Aorta (tissue), 5 donors: Measurements from ENCODE around the gene STT3A. TPM values are rescaled to one million over a fixed set of nuclear protein-coding genes. Genes with fewer than 3 reads are reported as not detected.

Source experiments
- ATAC-seq: fragments of 200-7000 bp; cut with Tn5 transposase; one replicate; pipeline ENCODE4 v1.9.1; 2022; ENCODE audit warnings: moderate library complexity; ENCODE audit not compliant: low FRiP score
- DNase-seq, 2 donors: peaks; one replicate each; pipeline ENCODE4 v3.0.0-alpha.2; 2020
- H3K27ac ChIP-seq, 2 donors: one replicate each; pipeline ENCODE4 v1.5.1; 2013; ENCODE audit warnings: low read length in 2 of 2, mild to moderate bottlenecking in 2 of 2, moderate library complexity in 2 of 2, control low read depth in 1 of 2, inconsistent platforms in 1 of 2, low read depth in 1 of 2
- H3K27me3 ChIP-seq, 2 donors: one replicate each; pipeline ENCODE4 v1.6.1; 2013; ENCODE audit warnings: control low read depth in 1 of 2, low read length in 1 of 2, mild to moderate bottlenecking in 1 of 2, moderate library complexity in 1 of 2; ENCODE audit not compliant: insufficient read depth in 2 of 2, control insufficient read depth in 1 of 2
- H3K36me3 ChIP-seq, 2 donors: one replicate each; pipeline ENCODE4 v1.6.1; 2013; ENCODE audit warnings: control low read depth in 1 of 2, low read length in 1 of 2, mild to moderate bottlenecking in 1 of 2; ENCODE audit not compliant: insufficient read depth in 2 of 2, control insufficient read depth in 1 of 2
- H3K4me1 ChIP-seq, 2 donors: one replicate each; pipeline ENCODE4 v1.6.1; 2013; ENCODE audit warnings: low read length in 2 of 2, control low read depth in 1 of 2, mild to moderate bottlenecking in 1 of 2, moderate library complexity in 1 of 2; ENCODE audit not compliant: insufficient read depth in 2 of 2, control insufficient read depth in 1 of 2
- H3K4me3 ChIP-seq, 2 donors: one replicate each; pipeline ENCODE4 v1.5.1; 2013; ENCODE audit warnings: low read length in 2 of 2, control low read depth in 1 of 2, mild to moderate bottlenecking in 1 of 2
- H3K9me3 ChIP-seq: one replicate; pipeline ENCODE4 v1.6.1; 2013; ENCODE audit warnings: mild to moderate bottlenecking, low read length; ENCODE audit not compliant: control insufficient read depth
- WGBS, 2 donors: extraction: QIAGEN DNeasy Blood & Tissue Kit; methylation state at CpG; one replicate each; pipeline ENCODE4 v1.1.7; 2013; 5-methylcytosine and 5-hydroxymethylcytosine counted together
- intact Hi-C, 2 donors: fragments of 100-400 bp; cut with DNase I; formaldehyde crosslinking; loops; one replicate each; pipeline versions ENCODE4 v1.14.2 to v1.15.0; 2022
- polyA plus RNA-seq, 2 donors: library from polyadenylated mRNA; stranded (reverse); fragments of 200-250 nt; gene quantifications; one replicate each; pipeline ENCODE4 v1.2.3, GENCODE V29; 2013
- total RNA-seq, 2 donors: library from RNA; stranded (reverse); fragmentation: NEBNext Ultra II Directional; extraction: Animal tissue kit (Norgen Biotek cat#: 25700); gene quantifications; one replicate each; pipeline ENCODE4 v1.2.1, GENCODE V29; 2021
- donor health status: healthy with polysubstance abuse.
- donor health status: Bipolar disorder and iron deficiency.
- donor health status: DM: no; HTN: no; CAD: no.
- donor health status: DM: no; HTN: no; CAD: no.
- donor health status: DM: yes; HTN: yes; CAD: no.

The STT3A gene
- total and polyA plus RNA-seq, 4 donors, result 19.8 to 112 (median 83.2) TPM

DNA sequence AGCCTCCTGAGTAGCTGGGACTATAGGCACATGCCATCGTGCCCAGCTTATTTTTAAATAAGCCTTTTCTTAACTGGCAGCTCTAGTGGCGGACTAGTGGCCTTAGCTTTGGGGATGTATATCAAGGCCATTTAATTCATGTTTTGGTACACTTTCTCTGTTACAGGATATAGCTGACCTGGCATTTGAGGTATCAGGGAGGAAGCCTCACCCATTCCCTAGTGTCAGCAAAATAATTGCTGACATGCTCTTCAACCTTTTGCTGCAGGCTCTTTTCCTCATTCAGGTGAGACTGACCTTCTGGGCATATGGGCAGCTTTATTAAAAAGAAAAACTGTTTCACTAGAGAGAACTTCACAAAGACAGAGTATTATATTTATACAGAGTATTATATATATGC, 13.9 kb upstream of the STT3A start:
- no peak overlapping the region for H3K27ac ChIP-seq
- no peak for DNase-seq
- H3K36me3 ChIP-seq, result peaks cover 14 to 15% of the 10 kb centered on the region in 2 donors
- H3K27me3 ChIP-seq, result no peaks in the 10 kb centered on the region
- H3K4me3 ChIP-seq, result no peak overlapping the region
- H3K9me3 ChIP-seq, result no peaks in the 10 kb centered on the region
- WGBS, 2 donors, result 95 to 97% methylated on average over 2 of the region's 2 CpGs
- H3K4me1 ChIP-seq, result no peaks in the 10 kb centered on the region
- intact Hi-C loops, result no loop called here
- ATAC-seq, result no peak

DNA sequence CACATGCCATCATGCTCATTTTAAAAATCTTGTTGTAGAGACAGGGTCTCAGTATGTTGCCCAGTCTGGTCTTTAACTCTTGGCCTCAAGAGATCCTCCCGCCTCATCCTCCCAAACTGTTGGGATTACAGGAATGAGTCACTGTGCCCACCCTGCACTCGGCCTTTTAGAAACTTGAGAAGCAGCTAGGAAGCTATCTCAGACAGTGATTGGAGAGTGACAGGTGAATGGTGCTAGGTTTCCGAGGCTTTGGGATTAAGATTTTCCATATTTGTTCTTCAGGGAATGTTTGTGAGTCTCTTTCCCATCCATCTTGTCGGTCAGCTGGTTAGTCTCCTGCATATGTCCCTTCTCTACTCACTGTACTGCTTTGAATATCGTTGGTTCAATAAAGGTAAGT, 12.8 kb upstream of the STT3A start:
- no peak for ATAC-seq
- Histone ChIP-seq H3K27ac (no peak overlapping the region), H3K27me3 (no peaks in the 10 kb centered on the region), H3K4me3 (no peak overlapping the region), H3K4me1 (no peaks in the 10 kb centered on the region), H3K9me3 (no peaks in the 10 kb centered on the region), H3K36me3 (peaks cover 14% of the 10 kb centered on the region in 2 donors)
- intact Hi-C loops, result no loop called here
- DNase-seq, result no peak
- WGBS, 2 donors, result 95 to 96% methylated on average over 5 of the region's 5 CpGs

DNA sequence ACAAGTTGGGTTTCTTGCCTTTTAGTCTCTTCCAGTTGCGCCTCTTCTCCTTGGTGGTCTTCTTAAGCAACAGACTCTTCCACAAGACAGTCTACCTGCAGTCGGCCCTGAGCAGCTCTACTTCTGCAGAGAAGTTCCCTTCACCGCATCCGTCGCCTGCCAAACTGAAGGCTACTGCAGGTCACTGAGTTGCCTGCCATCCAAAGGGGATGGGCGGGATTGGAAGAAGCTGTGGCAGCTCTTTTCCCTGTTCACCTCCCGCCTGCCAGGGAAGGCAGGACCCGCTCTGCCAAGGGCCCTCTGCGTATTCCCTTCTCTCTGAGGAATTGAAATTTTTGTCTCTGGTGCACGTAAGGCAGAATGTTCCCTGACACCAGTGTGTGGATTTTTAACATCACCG, 9.2 kb upstream of the STT3A start:
- WGBS, 2 donors, result 93 to 96% methylated on average over 11 of the region's 11 CpGs
- intact Hi-C loops, result no loop called here
- peaks cover 7 to 11% of the 10 kb centered on the region in 2 donors for H3K36me3 ChIP-seq

DNA sequence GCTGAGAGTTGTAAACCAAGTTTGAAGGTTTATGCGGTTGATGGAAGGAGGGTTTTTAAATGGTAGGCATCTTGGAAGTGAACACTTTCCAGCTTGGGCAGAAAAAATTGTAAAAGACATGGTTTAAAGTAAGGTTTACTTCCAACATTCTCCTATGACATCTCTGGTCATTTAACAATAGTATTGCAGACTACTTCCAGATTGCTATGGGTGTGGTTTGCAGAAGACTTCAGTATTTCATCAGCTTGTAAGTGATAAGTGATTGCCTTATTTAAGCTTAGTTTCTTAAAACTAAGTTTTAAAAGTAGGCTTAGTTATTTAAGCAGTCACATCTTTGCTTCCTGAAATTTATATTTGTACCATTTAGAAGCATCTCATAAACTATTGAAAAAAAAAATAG, 7.2 kb upstream of the STT3A start:
- intact Hi-C loops, result no loop called here
- ATAC-seq, result no peak
- peaks cover under 1 to 3% of the 10 kb centered on the region in 2 donors for H3K36me3 ChIP-seq
- no peaks in the 10 kb centered on the region for H3K27me3 ChIP-seq
- WGBS, 2 donors, result 93 to 94% methylated on average over 1 of the region's 1 CpG
- DNase-seq, result no peak
- no peaks in the 10 kb centered on the region for H3K9me3 ChIP-seq
- H3K4me1 ChIP-seq, result no peaks in the 10 kb centered on the region
- H3K27ac ChIP-seq, result no peak overlapping the region
- no peak overlapping the region for H3K4me3 ChIP-seq

More for the DNA sequence above, 9.2 kb upstream of the STT3A start:
- H3K27me3 ChIP-seq, result no peaks in the 10 kb centered on the region
- no peak overlapping the region for H3K4me3 ChIP-seq
- H3K4me1 ChIP-seq, result no peaks in the 10 kb centered on the region
- DNase-seq (no peak), ATAC-seq (no peak)
- no peaks in the 10 kb centered on the region for H3K9me3 ChIP-seq
- H3K27ac ChIP-seq, result no peak overlapping the region

DNA sequence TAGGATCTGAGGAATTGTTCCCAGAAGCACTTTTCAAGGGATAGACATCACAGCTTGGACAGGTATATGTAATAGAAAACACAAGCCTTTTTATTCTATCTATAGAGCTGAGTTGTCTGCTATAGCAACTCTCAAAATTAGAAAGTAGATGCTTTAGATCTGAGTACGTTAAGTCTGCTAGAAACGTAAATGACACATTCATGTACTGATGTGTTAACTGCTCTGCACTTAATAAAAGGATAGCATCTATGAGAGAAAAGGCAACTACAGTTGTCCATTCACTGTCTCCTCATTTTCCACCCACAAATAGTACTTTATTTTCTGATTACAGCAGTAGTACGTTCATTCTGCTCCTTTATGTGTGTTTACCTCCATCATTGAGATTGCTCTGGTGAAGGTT, 6.0 kb upstream of the STT3A start:
- WGBS, 2 donors, result 68 to 76% methylated on average over 3 of the region's 3 CpGs
- H3K27me3 ChIP-seq, result no peaks in the 10 kb centered on the region
- H3K4me3 ChIP-seq, result no peak overlapping the region
- peaks cover 0 to 3% of the 10 kb centered on the region in 2 donors for H3K36me3 ChIP-seq
- no peak for ATAC-seq
- intact Hi-C loops, result no loop called here
- no peaks in the 10 kb centered on the region for H3K4me1 ChIP-seq
- no peak overlapping the region for H3K27ac ChIP-seq
- DNase-seq, result no peak
- H3K9me3 ChIP-seq, result no peaks in the 10 kb centered on the region

DNA sequence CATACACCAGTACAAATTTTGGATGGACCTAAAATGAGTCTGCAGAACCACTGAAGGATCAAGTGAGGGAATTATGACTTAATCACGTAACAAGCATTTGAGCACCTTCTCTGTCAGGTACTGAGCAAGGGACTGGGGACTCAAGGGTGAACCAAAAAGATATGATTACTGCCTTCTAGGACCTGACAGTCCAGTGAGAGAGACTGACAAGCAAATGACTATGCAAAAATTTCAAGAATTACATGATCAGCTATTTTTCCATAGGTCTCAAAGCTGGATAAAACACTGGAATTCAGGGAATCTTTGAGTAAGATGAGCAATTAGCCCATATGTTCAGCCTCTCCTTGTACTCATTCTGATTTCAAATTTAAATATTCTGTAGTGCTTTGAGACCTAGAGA, 5.2 kb upstream of the STT3A start:
- no peaks in the 10 kb centered on the region for H3K4me1 ChIP-seq
- ATAC-seq (no peak), DNase-seq (no peak)
- H3K9me3 ChIP-seq, result no peaks in the 10 kb centered on the region
- no peak overlapping the region for H3K4me3 ChIP-seq
- WGBS, 2 donors, result 90 to 92% methylated on average over 1 of the region's 1 CpG
- H3K27ac ChIP-seq, result no peak overlapping the region
- intact Hi-C loops, result no loop called here
- H3K27me3 ChIP-seq, result no peaks in the 10 kb centered on the region
- peaks cover 0 to 3% of the 10 kb centered on the region in 2 donors for H3K36me3 ChIP-seq

DNA sequence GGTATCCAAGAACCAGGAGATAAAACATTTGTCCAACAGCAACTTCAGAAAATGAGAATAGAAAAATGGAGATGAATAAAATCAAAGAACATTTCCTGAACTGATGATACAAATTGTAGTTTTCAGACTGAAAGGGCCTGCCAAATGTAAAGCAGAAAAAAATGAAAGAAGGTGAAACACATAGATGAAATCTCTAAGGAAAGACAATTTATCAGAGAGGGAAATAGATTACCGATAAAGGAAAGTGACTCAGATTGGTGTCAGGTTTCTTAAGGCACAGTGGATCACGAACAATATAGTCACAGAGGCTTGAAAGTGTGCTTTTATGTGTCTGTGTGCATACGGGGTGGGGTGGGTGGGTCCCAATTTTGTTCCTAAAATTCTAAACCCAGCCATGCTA, 4.1 kb upstream of the STT3A start:
- Histone ChIP-seq H3K27me3 (no peaks in the 10 kb centered on the region), H3K4me3 (no peak overlapping the region), H3K27ac (no peak overlapping the region), H3K9me3 (no peaks in the 10 kb centered on the region), H3K36me3 (no peaks in the 10 kb centered on the region), H3K4me1 (no peaks in the 10 kb centered on the region)
- DNase-seq, result no peak
- 49 to 66% methylated on average over 3 of the region's 3 CpGs for WGBS, 2 donors
- ATAC-seq, result no peak
- intact Hi-C loops, result no loop called here

DNA sequence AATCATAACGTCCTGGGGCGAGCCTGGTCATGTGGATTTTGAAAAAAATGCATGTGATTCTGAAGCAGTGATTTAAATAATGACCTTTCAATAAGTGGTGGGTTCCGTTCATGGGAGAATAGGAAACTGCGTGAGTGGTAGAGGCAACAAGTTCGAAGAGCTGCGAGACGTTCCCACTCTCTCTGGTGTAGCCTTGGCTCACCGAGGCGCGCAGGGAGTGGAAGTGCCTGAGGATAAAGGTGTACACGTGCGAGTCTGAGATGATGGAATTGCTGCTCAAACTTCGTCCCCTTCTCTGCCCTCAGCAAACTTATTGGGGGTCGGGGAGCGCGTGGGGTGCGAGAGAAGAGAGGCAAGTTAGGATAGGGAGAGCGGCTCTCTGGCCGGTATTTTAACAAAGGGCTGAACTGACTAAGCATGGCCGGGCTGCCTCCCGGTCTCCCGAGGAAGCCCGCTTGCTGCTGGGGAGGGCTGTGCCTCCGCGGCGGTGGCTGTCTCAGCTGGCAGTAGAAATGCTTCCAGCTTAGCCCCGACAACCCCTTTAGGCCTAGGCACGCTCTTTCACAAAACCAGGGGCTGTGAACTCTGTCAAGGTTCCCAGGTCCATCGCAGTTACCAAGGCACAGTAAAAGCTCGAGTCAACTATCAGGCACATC, 875 bp upstream of the STT3A start:
- intact Hi-C loops, result loop anchor here in 1 of 2 donors (5.0 to 10.0 kb wide), 5 partner anchors 36 to 623 kb away; partner anchors contain the start of genes CHEK1, FAM118B, RPUSD4 and TMEM218
- peak; percentile 67 for ATAC-seq
- H3K27ac ChIP-seq, result peak overlapping the region; percentile 94 to 99
- H3K9me3 ChIP-seq, result no peaks in the 10 kb centered on the region
- H3K36me3 ChIP-seq, result no peaks in the 10 kb centered on the region
- peaks cover 0 to 1% of the 10 kb centered on the region in 2 donors for H3K4me1 ChIP-seq
- peak; percentile 54 to 80 for DNase-seq
- H3K4me3 ChIP-seq, result peak overlapping the region; percentile 48 to 67
- 0 to 1% methylated on average over 29 to 30 of the region's 30 CpGs for WGBS, 2 donors
- H3K27me3 ChIP-seq, result no peaks in the 10 kb centered on the region

DNA sequence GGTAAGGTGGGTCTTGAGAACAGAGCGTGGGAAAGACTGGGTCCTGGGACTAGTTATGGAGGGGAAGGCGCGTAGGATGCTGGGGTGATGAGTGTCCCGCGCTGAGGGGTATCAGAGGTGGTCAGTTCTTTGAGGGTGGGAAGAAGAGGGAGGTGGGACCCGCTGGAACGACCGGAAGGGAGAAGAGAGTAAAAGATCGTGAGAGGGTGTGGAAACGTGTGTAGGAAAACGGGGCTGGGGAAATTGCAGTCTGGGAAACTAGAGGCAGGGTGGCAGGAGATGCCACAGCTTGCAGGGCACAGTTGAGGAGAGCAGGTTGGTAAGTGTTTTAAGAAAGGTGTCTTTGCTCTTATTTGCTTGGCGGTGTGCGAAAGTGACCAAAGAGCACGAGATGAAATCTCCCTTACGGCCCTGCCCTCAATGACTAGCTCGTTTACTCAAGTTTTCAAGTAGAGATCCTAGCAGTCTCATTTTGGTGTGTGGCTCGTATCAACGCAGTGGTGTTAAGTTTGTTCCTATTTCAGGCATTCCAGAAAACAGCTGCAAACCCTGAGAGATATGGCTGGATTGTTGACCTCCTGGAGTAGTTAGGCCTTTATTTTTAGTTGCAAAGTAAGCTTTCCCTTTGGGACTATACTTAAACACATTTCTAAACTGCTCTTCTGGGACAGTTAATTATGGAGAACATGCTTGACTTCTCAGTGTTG, 615 bp downstream of the STT3A start:
- Histone ChIP-seq H3K4me3 (peak overlapping the region; percentile 75 to 84), H3K27me3 (no peaks in the 10 kb centered on the region), H3K36me3 (no peaks in the 10 kb centered on the region), H3K9me3 (no peaks in the 10 kb centered on the region), H3K27ac (peak overlapping the region; percentile 27 to 36), H3K4me1 (peaks cover 0 to 1% of the 10 kb centered on the region in 2 donors)
- ATAC-seq, result peak; percentile 3
- 0% methylated on average over 18 of the region's 18 CpGs for WGBS, 2 donors
- intact Hi-C loops, result loop anchor here in 1 of 2 donors (5.0 to 10.0 kb wide), 5 partner anchors 34 to 622 kb away; partner anchors contain the start of genes CHEK1, FAM118B, RPUSD4 and TMEM218
- DNase-seq, result no peak
